Breast epithelium (tissue), 3 donors: ENCODE measurements around the gene SNUPN.

Experiments
- POLR2A ChIP-seq: fragments of 450-650 bp; IDR thresholded peaks from one replicate; pipeline ENCODE4 v1.6.1; 2016; ENCODE audit warnings: antibody characterized with exemption, mild to moderate bottlenecking, moderate library complexity
- POLR2AphosphoS5 ChIP-seq, 3 donors: sonication (generic); formaldehyde crosslinking; IDR thresholded peaks; one replicate each; pipeline ENCODE4 v1.6.1; 2017; ENCODE audit warnings: antibody characterized with exemption in 3 of 3
- TF ChIP-seq, protein P1 (sequence below), 3 donors: fragments of 450-650 bp; IDR thresholded peaks; one replicate each; pipeline ENCODE4 v1.5.1; 2016 to 2017; ENCODE audit warnings: antibody characterized with exemption in 3 of 3, mild to moderate bottlenecking in 3 of 3, moderate library complexity in 3 of 3

DNA sequence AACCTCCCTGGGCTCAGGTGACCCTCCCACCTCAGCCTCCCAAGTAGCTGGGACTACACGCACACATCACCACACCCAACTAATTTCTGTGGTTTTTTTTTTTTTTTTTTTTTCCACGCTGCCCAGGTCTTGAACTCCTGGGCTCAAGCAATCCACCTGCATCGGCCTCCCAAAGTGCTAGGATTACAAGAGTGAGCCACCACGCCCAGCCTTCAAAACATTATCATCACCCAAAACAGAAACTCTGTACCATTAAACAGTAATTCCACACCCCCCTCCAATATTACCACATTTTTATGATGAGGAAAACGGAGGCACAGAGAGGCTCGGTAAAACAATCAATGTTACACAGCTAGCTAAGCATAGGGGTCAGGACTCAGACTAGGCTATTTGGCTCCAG is 10.5 kb upstream of the SNUPN start:
- TF ChIP-seq, protein P1, sequence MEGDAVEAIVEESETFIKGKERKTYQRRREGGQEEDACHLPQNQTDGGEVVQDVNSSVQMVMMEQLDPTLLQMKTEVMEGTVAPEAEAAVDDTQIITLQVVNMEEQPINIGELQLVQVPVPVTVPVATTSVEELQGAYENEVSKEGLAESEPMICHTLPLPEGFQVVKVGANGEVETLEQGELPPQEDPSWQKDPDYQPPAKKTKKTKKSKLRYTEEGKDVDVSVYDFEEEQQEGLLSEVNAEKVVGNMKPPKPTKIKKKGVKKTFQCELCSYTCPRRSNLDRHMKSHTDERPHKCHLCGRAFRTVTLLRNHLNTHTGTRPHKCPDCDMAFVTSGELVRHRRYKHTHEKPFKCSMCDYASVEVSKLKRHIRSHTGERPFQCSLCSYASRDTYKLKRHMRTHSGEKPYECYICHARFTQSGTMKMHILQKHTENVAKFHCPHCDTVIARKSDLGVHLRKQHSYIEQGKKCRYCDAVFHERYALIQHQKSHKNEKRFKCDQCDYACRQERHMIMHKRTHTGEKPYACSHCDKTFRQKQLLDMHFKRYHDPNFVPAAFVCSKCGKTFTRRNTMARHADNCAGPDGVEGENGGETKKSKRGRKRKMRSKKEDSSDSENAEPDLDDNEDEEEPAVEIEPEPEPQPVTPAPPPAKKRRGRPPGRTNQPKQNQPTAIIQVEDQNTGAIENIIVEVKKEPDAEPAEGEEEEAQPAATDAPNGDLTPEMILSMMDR (IDR thresholded peaks at IDR 0.05) = no peak
- no peak for TF ChIP-seq POLR2AphosphoS5 (IDR thresholded peaks at IDR 0.05)
- no peak for TF ChIP-seq POLR2A
